Measurements from ENCODE around the gene PTGER1.

Gene PTGER1

GRCh38 chr19:14427461-14427860 is 47.7 kb downstream of the PTGER1 start:
- DNase-seq = no peak
- TF ChIP-seq CTCF (IDR thresholded peaks at IDR 0.05) = no peak
- intact Hi-C loops (cut with DNase I; ENCODE audit: low total_unique reads) = no loop called here

GRCh38 chr19:14425696-14426138 is 49.4 kb downstream of the PTGER1 start:
- TF ChIP-seq CTCF (IDR thresholded peaks at IDR 0.05) = no peak
- intact Hi-C loops (cut with DNase I; ENCODE audit: low total_unique reads) = no loop called here
- Histone ChIP-seq H3K4me1 (peaks cover 0 to 8% (median 0%) of the 10 kb centered on the region in 4 donors), H3K36me3 (no peaks in the 10 kb centered on the region), H3K4me3 (no peak overlapping the region), H3K27ac (no peak overlapping the region), H3K9me3 (no peaks in the 10 kb centered on the region), H3K27me3 (no peaks in the 10 kb centered on the region)
- no peak for DNase-seq

More at GRCh38 chr19:14427461-14427860, 47.7 kb downstream of the PTGER1 start:
- H3K27ac ChIP-seq = no peak overlapping the region
- H3K27me3 ChIP-seq = no peaks in the 10 kb centered on the region
- H3K4me1 ChIP-seq = peaks cover 0 to 16% (median 3%) of the 10 kb centered on the region in 4 donors
- no peak overlapping the region for H3K4me3 ChIP-seq
- H3K9me3 ChIP-seq = no peaks in the 10 kb centered on the region
- no peaks in the 10 kb centered on the region for H3K36me3 ChIP-seq

All from tibial artery (tissue), 4 donors.